Measurements from ENCODE around the gene DR1.
"Not testable (repeated sequence)": the region's sequence is repeated elsewhere in the genome, so short reads cannot be mapped to it uniquely, and the experiment has no call there.

The DR1 gene

DNA sequence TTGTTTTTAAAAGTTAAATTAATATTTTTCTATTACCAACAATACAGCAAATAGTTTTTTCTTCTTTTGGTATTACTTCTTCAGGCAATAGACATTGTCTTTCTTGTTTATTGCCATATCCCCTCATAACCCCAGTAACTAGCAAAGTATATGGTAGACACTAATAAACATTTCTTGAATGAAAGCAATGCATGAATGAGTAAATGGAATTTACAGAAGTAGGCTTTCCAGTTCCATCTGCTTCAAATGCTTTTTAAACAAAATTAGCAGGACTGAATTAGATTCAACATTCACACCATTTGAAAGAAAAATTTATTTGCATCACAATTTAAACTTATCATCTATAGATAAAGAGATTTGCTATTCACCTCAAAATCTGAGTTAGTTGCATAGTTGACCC is 5.6 kb upstream of the DR1 start:
- no peak for DNase-seq (ENCODE audit: low read depth, low spot score)

DNA sequence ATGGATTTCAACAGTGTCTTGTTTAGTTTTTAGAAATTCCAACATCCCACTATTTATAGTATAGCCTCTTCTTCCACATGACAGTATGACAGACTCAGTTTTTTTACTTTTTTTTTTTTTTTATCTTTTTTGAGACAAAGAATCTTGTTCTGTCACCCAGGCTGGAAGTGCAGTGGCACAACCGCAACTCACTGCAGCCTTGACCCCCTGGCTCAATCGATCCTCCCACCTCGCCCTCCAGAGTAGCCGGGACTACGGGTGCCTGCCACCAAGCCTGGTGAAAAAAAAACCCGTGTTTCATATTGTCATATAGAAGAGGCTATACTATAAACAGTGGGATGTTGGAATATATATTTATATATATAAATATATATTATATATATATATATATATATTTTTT is 1.2 kb upstream of the DR1 start:
- no peak for DNase-seq (ENCODE audit: low read depth, low spot score)

DNA sequence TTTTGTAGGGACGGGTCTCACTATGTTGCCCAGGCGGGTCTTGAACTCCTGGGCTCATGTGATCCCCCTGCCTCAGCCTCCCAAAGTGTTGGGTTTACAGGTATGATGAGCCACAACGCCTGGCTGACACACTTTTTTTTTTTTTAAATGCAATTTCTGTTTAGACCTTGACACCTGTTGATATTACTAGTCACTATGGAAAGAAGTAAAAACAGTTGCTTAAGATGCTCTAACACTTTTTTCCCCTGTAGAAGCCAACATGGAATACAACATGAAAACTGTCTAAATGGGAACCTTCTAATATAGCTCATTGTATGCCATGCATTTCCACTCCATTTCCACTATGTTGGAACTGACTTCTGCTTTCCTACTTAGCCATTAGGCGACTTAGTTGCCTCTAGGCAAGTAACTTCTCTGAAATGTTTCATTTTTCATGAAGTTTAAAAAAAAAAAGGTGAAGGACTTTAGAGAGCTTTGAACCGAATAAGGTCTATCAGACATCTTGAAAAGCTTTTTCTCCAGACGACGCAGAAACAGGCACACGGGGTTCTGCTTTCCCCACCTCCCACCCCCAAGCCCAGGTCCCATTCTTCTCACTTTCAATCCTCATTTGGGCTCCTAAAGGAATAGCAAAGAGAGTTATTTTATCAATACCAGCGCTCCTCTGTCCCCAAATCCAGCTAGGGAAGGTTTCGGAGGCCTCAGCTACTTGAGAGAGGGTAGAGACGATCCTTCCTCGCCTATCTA is 648 bp upstream of the DR1 start:
- no peak for DNase-seq (ENCODE audit: low read depth, low spot score)

DNA sequence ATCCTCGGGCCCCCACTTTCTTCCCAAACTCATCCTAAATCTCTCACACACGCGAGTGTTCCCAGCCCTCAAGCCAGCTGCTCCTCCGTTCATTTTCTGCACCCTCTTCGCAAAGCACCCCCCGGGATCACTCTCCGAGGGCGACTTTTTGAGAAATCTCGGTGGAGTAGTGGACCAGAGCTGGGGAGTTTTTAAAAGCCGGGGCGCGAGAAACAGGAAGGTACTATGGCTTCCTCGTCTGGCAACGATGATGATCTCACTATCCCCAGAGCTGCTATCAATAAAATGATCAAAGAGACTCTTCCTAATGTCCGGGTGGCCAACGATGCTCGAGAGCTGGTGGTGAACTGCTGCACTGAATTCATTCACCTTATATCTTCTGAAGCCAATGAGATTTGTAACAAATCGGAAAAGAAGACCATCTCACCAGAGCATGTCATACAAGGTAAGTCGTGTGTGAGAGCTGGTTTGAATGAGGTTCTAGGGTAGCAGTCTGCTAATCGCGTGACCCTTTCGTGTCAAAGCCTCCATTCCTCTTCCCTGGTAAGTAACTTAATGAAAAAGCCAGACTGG is 800 bp downstream of the DR1 start:
- peak; percentile 50 for DNase-seq (ENCODE audit: low read depth, low spot score)

DNA sequence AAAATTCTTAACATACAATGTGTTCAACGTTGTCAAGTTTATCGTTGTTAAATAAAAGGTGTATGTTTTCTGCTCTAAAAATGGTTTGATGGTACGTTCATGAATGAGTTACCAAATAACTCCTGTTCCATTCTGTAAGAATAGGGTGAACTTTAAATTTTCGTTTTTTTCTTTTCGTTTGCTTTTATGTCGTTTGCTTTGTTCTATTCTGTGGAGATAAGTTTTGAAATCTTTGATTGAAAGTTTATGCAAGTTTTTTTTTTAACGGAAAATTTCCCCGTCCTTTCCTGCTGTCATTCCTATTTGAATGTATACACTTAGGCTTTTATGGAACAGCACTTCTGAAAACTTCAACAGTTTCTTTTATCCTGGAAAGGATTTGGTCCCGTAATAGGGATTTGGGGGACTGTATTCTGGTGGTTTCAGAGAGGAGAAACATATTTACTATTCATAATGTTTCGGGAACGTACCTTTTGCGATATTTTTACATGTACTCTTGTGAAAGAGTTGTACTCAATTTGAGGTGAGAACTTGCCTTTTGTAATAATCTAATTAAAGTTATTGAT is 1.7 kb downstream of the DR1 start:
- no peak for DNase-seq (ENCODE audit: low read depth, low spot score)

DNA sequence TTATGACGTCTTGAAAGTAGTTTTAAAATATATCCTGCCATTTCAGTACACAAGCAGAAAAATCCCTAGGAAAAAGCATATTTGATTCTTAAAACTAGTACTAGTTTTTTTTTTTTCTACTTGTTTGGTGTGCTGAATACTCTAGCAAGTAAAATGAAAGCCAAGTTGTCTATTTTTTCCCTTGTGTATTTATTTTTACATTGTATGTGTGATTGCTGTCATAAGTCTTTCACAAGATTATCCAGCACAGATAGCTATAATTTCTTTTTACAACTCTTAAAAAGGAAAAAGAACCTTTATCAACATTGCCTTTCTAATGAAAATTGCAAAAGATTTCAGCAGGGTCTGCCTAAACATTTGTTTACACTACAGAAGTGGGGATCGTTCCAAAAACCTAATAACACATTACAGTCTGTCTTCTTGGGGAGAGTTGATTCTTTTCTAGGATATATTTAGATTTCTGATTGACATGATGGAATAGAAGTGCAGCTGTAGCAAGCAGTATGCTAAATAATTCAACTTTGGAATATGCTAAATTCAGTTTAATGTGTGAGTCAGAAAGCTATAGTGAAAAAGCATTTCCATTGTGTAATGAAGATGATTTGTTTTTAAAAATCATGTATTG is 2.5 kb downstream of the DR1 start:
- no peak for DNase-seq (ENCODE audit: low read depth, low spot score)

DNA sequence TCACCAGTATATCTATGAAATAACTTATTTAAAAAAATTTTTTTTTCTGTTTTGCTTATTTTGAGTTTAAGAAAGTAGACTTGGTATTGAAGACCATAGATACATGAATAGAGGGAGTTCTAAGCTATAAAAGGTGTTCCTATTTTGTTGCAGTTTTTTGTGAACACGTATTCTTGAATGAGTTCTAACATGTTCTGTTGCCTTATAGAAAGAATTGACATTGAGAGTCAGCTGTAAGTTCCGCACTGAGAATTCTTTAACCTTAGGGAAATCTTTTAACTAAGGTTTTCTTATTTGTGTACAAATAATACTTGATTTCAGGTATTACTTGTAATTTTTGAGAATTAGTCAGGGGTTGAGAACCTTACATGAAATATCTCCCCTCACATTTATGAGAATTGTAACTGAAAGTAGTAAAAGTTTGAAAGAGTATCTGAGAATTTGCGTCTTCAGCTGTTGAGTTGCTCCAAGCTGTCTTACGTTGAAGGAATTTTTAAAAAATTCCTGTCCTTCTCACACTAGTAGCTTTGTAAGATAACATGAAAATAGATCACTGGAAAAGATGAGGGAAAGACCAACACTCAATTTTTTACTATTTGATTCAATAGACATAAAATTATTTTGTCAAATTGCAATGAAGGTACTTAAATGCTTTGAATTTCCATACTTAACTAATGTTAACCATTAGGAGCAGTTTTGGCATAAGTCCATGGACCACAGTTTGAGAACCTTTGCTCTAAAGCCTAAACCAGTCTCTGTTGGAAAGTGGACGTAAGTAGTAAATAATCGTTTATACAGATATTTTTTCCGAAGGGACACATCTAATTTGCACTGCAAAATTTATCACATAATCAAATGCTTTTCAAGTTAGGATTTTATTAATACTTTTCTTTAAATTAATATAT is 3.8 kb downstream of the DR1 start:
- DNase-seq (ENCODE audit: low read depth, low spot score): no peak

DNA sequence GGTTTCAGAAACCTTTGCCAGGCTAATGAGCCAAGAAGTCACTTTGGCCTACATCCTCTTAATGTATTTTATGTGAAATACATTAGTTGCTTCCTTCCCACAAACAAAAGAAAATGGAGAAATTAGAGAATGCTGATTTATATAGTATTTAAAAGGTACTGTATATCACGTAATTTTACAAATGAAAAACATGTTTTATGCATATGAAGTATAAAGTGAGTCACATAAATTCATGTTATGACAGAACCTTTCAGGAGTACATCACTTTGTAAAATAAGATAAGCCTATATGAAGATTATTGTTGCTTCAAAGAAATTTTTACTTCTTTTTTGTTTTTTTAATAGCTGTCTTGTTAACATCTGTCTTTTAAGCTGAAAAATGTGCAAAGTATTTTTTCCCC is 4.6 kb downstream of the DR1 start:
- no peak for DNase-seq (ENCODE audit: low read depth, low spot score)

DNA sequence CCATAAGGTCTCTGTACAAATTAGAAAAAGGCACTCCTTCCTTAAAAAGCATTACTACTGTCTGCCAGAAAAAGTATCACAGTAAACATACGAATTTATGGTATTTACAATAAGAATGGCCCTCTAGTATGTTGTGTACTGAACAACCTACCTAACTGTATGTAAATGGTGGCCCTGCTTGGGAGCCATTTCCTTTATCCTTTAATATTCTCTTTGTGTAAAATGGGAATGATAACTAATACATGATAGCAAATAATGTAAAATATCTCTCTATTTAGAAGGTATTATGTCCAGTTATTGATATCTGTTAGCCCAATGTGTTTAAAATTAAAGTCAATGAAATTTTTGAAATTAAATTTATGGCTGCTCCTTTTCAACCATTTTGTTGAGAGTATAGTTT is 5.2 kb downstream of the DR1 start:
- DNase-seq (ENCODE audit: low read depth, low spot score): no peak

DNA sequence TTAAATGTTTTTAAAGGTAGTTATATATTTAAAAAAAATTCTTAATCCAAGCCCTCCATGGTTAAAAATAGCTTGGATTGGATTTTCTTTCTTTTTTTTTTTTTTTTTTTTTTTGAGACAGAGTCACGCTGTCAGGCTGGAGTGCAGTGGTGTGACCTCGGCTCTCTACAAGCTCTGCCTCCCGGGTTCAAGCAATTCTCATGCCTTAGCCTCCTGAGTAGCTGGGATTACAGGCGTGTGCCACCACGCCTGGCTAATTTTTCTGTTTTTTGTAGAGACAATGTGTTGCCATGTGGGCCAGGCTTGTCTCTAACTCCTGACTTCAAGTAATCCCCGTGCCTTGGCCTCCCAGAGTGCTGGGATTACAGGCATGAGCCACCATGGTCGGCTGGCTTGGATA is 5.6 kb downstream of the DR1 start:
- DNase-seq (ENCODE audit: low read depth, low spot score): not testable (repeated sequence)

DNA sequence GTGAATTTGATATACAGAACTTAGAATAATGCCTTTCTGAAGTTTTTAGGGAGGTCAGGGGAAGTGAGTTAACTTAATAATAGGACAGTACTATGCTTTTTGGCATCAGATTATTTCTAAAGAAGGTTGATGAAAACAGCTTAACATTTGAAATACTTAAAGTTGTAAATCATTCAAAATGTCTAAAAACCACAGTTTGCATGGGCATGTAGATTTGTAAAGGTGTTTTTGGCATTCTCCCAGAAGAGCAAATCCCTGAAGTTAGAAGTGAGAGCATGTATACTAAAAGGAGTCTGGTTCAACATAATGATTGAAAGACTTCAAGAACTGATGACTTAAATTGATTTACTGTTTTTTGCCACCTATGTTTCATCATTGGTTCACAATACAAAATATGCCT is 6.7 kb downstream of the DR1 start:
- DNase-seq (ENCODE audit: low read depth, low spot score): no peak

DNA sequence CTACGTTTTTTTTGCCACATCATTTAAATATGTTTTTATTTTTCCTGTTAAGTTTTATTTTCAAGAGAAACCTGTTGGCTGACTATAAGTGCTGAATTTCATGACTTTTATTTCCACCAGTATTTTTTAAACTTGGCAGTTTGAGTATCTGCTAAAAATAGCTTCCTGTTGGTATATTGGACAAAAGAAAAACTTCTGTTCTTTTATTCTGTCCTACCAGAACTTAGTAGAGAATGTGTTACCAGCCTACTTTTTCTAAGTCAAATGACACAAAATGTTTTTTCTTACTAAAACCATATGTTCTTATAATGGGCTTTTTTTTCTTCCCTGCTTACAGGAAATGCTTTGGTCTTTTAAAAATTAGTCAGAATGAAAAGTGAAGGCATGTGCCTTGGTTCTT is 7.6 kb downstream of the DR1 start:
- DNase-seq (ENCODE audit: low read depth, low spot score): no peak

DNA sequence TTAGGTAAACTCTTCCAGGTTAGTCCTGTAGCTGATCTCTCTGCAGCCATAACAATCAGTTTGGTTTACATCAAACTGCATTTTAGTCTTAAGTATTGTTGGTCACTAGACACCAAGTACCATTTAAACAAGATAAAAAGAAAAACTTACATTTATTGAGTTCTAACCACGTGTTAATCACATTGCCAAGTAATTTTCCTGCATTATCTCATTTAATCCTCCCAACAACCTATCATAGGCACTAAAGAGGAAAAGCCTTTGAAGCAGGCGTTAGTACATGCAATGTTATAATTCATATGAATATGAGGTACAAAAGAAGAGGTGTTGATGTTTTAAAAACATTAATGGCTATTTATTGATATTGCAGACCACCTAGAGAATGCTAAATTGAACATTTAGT is 9.0 kb downstream of the DR1 start:
- DNase-seq (ENCODE audit: low read depth, low spot score): no peak

DNA sequence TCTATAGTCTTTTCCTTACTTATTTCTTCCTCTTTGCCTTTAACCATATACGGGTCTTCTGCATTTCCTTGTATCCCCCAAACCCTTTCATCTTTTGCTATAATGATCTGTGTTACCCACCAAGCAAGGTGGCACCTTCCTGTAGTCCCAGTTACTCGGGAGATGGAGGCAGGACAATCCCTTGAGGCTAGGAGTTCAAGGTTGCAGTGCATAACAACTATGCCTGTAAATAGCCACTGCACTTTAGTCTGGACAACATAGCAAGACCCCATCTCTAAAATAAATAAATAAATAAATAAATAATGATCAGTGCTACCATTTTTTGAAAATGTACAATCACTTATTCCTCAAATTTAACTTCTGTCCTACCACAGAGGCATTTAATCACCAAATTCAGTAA is 11.5 kb downstream of the DR1 start:
- DNase-seq (ENCODE audit: low read depth, low spot score): no peak

DNA sequence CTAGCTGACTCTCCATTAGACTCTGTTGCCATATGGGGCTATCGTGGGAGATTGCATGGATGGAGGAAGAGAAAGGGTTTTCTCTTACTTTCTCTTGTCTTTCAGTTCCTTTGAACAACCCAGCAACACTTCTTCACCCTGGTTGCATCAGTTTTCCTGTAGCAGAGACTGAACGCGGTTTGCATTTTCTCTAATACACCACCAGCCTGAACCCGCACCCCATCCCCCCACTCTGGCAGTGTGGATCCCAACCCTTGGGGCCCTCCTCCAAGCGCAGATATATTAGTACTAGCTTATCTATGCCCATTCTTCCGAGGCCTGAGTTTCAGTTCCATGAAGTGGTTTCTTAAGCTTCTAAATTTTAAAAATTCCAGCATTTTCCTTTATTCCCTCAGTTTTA is 12.6 kb downstream of the DR1 start:
- DNase-seq (ENCODE audit: low read depth, low spot score): no peak

DNA sequence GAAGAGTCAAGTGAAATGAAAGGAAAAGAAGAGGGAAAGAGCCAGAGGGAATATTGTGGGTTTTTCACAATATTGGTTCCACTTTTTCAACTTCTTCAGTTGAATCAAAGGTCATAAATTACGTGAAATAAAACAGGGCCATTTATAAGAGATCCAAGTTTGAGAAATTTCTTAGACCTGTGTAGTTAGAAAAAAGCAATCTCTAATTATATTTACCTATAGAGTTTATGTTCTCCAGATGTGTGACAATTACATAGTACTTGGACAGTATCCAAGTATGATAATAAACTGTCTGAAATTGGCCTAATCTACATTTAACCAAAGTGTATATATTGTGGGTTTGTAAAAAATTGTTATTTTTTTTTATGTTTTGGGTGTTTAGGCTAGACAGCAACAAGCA is 14.4 kb downstream of the DR1 start:
- no peak for DNase-seq (ENCODE audit: low read depth, low spot score)

DNA sequence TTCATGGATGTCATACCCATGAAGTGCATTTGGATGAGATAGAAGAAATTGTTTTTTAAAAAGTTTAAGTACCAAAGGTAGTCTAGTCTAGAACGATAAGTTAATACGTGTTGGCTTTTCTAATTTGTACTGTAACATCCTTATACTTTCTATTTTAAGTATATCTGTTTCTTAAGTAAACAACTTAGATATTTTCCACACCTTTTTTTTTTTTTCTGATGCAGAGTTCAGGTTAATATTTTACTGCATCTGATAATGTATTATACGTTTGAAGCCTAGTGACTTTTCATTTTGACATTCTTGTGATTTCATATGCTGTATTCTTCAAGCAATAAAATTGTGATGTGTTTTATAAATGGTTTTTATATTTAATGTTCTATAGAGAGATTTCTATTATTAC is 16.5 kb downstream of the DR1 start:
- no peak for DNase-seq (ENCODE audit: low read depth, low spot score)

DNA sequence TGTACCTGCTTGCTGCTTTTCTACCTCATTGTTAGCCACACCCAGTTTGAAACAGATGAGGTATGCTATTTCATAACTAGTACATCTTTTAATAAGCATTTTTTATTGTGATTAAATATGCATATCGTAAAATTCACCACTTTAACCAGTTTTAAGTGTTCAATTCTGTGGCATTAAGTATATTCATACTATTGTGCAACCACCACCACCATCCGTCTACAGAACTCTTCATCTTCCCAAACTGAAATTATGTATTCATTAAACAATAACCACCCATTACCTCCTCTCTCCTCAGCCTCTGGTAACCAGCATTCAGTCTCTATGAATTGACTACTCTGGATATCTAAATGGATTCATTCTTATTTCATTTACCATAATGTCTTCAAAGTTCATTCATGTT is 20.1 kb downstream of the DR1 start:
- DNase-seq (ENCODE audit: low read depth, low spot score): no peak

DNA sequence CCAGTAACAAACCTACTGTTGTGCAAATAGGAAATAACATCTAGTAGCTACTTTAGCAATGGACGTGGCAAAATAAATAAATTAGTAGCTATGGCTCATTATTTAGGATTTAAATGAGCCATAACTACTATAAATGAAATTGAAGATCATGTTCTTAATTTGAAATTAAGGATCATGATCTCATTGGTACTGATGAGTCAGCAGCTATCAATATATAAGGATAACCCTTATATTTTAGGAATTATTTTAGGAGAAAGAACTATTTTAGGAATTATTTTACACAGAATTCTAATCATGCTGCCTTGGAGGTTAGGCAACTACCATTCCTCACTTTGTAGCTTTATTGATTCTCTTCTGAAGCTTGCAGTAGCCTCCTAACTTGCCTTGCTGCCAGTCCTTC is 24.0 kb downstream of the DR1 start:
- DNase-seq (ENCODE audit: low read depth, low spot score): no peak

DNA sequence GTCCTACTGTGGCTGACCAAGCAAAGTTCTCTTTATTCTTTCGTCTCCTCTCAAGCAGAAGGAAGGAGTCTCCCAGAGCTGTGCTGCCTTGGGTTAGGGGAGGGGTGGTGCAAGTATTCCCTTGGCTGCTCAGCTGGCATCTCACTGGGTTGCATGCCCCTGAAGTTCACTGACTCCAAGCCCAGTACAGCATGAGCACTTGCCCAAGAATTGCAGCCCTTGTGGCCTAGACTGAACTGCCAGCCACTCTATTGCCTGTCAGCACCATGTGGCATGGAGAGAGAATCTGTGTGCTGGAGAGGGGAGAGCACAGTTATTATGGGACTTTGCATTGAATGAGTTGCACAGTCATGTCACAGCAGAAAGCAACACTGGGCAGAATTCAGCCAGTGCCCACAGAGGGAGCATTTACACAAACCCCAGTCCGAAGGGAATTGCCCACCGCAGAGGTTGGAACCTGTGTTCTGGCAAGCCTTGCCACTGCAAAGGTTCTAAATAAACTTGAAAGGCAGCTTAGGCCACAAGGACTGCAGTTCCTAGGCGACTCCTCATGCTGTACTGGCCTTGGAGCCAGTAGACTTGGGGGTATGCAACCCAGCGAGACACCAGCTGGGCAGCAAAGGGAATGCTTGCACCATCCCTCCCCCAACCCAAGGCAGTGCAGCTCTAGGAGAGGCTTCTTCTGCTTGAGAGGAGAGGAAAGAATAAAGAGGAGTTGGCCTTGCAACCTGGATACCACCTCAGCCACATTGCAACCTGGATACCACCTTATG is 28.8 kb downstream of the DR1 start:
- no peak for DNase-seq (ENCODE audit: low read depth, low spot score)

DNA sequence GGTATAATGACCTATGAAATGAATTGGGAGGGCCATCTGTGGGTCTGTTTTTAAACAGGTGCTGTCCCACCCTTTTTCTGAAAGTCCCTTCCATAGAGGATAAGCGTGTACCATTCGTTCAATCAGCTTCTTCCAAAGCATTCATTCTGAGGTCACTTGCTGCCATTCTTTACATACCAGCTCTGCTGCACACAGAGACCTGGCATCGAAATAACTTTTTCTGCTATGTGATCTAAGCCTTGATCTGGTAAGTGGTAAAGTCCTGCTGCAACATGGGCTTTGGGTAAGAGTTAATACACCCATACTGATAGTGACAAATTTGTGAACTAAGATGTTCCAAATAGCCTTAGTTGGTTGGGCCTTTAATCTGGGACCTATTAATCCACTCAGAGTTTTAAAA is 38.9 kb downstream of the DR1 start:
- no peak for DNase-seq (ENCODE audit: low read depth, low spot score)

Data from ELF-1 (cell line).